GM19193 (cell line): ENCODE measurements around the gene CCDC167.

Source experiments
- POLR2A ChIP-seq: IDR thresholded peaks from 4 replicates; pipeline ENCODE4 v1.6.1; 2011; ENCODE audit not compliant: insufficient read depth, insufficient read length; ENCODE audit errors: extremely low read depth

Gene CCDC167

DNA sequence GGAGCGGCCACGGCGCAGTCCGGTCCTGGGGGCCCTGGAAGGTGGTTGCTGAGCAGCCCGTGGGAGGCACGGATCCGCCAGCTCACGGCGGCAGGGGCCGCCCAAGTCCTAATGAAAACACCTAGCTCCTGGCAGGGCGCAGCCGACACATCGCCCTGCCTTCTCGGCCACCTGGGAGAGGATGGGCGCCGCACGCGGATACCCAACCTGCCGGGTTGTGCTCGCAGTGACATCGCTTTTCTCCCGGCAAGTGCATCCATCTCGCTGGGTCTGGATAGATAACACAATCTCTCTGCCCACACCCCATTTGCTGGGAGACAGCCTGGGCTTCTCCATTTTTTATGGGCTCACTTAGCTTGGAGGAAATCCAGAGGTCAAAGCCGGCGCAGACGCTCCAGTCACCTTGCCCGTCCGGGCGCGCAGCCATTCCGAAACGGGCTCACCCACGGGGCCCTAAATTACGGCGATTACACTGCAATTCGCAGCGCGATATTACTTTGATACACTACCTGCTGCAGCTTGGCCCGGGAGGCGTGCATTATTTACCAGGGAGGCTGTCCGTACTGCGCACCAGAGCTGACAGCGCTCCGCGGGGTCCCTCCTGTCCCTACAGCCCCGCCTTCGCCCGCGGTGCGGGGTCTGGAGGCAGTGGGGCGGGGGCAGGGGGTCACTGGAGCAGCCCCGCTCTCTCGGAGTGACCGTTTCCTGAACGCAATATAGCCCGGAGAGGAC is 36.2 kb upstream of the CCDC167 start:
- TF ChIP-seq POLR2A, result no peak

DNA sequence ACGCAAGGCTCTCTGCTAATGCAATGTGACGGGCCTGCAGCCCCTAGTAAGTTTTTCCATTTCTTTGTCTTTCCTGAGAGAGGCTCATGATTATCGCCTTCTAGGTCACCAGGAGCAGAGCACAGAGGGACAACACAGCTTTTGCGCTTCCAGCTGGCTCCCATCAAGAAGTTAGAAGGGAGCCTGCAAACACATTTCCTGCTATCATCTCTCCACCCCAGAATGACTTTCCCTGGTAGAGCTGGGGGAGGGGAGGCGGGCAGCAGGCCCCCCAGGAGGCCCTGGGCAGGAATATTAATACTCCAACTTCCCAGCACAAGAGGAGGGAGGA is 35.7 kb upstream of the CCDC167 start:
- no peak for TF ChIP-seq POLR2A

DNA sequence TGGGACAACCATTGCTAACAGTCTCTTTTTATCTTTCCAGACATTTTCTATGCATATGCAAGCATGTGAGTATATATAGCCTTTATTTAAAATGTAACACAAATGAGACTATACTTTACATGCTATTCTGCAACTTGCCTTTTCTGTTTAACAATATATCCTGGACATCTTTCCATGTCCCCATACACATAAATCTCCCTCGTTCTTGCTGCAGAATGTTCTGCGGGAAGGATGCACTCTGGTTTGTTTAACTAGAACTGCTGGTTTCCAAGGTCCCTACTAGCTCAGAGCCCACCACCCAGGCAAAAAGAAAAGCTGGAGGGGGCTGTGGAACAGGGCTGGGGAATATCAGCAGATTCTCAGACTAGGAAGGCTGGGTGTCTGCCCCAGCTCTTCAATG is 35.2 kb upstream of the CCDC167 start:
- TF ChIP-seq POLR2A, result no peak

DNA sequence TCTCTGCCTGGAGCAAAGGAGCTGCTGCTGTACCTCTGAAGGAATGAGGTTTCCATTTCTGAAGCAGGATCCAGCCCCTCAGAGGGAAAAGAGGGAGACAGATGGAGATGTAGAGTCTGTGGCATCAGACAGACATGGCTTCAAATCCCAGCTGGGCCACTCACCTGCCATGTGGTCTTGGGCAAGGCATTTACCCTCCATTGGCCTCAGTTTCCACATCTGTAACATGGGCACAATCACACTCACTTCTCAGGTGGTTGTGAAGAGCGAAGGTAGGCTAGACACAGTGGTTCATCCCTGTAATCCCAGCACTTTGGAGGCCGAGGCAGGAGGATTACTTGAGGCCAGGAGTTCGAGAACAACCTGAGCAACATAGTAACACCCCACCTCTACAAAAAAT is 32.4 kb upstream of the CCDC167 start:
- TF ChIP-seq POLR2A, result no peak

DNA sequence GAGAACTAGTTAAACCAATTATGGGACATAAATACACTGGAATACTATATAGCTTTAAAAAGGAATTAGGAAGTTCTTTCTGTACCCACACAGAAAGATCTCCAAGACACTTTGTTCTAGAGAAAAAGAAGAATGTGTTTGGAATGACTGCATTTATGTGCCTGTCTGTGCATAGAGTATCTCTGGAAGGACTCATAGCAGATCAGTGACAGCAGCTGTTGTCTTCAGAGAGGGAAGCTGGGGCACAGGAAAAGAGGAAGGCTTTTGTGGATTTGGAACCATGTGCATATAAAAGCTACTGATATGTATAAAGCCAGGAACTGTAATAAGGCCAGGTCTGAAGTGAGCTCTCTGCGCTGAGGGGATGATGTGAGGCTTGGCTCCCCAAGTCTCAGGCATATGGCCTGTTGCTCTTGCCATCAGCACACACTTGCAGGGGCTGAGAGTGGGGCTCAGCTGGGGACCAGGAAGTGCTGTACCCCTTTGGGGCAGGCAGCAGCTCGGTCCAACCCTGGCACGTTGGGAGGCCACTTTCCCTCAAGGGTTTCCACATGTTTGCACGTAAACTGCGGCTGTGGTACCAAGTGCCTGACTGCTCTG is 31.8 kb upstream of the CCDC167 start:
- no peak for TF ChIP-seq POLR2A

DNA sequence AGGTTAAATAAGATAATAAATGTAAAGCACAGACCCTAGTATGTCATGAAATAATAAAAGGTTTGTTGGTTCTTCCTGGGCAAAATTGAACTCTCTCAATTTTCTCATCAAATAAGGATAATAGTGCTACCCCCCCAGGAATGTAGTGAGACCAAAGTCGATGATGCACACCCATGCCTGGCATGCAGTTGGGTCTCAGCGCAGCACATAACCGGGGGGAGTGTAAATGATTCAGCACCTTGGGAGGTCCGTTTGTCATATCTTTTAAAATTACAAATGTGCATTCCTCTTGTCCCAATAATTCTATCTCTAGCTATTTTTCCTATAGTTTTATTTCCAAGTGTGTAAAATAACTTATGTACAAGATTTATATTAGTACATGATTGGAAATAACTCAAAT is 31.3 kb upstream of the CCDC167 start:
- TF ChIP-seq POLR2A, result no peak

DNA sequence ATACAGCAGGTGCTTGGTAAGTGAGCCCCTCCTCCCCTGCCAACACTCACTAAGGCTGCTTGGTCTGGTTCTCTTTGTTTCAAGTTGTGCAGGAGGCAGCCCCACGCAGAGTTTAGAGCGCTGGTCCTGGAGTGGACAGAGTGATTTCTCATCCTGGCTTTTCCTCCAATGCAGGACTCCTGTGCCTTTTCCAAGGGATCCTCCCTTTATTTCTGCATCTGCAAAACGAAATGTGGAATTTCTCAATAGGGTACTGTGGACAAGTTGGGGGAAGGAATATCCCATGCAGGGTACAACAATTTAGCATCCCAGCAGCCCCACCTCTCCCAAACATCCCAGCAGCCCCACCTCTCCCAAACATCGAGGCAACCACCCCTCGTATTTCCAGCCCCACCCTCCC is 30.6 kb upstream of the CCDC167 start:
- TF ChIP-seq POLR2A, result no peak

DNA sequence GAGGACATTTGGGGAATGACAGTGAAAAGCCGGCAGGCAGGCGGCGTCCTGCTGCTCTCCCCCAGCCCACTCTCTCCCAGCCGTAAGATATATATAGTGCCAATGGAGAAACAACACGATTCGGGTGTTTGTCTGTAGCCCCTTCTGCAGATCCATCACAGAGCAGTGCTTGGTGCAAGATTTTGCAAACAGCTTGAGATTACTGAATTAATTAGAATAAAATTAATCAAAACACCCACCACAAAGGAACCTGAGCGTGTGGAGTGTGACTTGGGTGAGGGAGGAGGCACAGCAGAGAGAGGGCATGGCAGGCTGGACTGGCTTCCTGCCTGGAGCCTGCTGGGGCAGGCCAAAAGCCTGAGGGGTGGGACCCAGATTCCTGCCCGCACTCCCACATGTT is 28.8 kb upstream of the CCDC167 start:
- TF ChIP-seq POLR2A, result no peak

DNA sequence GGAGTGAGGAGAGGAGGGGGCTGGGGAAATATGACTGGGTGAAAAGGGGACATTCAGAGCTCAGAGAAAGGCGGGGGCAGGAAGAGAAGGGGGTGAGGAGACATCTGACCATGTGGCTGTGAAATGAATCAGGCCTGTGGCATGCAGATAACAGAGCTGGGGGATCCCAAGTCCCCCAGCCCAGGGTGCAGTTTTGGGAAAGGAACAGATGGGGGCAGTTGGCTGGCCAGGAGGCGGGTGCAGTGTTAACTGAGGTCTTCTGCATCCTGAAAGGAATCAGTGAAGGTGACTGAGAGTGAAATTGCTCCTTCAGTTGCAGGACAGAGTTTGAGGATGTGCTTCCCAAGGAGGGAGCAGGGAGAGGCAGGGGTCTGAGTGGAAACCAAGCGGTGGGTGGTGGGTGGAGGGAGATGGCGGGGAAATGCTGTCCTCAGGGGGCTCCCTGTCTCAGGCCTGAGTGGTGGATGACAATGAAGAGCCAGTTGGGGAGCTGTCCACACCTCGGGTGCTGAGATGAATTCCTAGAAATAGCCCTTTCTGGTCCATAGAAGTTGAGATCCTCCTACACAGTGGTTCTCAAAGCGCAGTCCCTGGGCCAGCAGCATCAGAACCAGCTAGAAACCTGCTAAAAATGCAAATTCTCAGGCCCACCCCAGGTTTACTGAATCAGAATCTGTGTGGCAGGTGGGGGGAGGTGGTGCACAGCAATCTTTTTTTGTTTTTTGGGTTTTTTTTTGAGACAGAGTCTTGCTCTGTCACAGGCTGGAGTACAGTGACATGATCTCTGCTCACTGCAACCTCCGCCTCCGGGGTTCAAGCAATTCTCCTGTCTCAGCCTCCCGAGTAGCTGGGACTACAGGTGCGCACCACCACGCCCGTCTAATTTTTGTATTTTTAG is 26.0 kb upstream of the CCDC167 start:
- TF ChIP-seq POLR2A, result no peak

DNA sequence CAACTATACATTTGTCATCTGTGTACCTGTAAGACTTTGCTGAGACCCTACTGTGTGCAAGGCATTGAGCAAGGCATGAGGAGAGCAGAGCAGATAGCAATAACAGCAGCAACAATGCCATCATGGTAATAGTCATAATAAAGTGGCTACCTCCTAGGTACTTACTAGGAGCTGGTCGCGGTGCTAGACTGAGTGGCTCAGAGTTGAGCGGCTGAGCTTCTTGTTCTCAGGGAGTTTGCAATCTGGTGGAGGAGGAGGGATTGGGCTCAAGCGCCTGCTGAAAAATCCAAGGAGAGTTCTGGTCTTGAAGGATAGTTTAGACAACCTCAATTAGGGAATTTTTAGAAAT is 25.3 kb upstream of the CCDC167 start:
- no peak for TF ChIP-seq POLR2A

DNA sequence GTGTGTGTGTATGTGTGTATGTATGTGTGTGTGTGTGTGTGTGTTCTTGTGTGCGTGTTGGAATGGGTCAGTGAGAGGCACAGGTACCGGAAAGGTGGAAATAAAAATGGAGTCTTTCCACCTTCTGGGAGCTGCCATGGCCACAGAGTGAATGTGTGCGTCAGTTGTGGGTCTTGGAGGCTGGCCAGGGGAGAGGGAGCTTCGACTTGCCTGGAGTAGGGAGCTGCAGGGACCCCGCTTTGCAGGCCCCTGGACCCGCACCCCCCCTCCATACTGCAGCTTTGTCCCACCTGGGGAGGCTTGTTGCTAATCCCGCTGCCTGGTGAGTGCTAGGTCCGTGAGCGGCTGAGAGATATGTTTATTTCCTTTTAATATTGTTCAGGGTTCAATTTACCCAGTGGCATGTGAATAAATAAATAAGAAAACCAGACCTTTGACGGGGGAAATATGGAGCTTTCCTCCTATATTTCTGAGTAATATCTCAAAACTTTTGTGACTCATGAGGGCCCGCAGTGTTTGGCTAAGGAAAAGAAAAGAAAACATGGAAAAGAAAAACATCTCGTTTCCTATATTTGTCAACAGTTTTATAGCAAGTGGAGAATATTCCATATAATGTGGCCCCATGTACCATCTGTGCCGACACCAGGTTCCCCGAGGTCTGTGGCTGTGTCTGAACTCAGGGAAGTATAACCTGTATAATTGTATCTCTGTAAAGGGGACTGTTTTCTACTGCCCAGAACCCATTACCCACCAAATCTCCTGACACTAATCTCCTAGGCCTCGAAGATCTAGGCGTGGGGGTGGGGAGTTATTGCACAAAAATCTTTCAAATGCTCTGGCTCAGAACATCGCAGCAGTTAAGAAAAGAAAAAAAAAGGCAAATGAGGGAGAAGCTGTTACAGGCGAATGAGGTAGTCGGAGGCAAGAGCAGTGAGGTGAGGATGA is 24.6 kb upstream of the CCDC167 start:
- TF ChIP-seq POLR2A, result no peak

DNA sequence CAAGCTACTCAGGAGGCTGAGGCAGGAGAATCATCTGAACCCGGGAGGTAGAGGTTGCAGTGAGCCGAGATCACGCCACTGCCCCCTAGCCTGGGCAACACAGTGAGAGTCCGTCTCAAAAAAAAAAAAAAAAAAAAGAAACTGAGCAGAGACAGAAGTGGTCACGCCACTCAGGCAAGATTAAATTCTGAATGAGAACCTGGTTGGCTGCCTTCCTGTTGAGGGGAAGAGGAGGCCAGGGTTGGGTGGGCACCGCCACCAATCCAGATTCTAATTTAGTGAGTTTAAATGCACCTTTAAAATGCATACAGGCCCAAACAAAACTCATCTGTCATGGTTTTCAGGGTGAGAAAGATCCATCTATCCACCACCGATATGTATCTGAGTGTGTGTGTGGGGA is 23.7 kb upstream of the CCDC167 start:
- TF ChIP-seq POLR2A, result no peak

DNA sequence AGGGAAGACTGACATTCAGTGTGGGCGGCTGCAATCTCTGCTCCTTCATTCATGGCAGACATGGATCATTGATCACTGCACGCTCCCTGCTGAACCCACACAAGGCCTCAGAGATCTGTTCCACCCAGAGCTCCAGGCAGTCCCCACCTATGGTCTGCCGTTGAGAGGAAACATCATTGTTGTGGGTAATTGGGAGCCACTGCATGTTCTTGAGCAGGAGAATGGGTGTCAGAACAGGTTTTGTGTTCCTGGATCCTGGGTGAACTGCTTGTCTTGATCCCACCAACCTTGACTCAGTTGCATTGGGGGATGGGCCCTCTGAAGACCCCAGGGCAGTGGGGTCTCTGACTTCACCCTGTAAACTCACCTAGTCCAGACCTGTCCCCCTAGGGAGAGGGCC is 23.1 kb upstream of the CCDC167 start:
- no peak for TF ChIP-seq POLR2A

DNA sequence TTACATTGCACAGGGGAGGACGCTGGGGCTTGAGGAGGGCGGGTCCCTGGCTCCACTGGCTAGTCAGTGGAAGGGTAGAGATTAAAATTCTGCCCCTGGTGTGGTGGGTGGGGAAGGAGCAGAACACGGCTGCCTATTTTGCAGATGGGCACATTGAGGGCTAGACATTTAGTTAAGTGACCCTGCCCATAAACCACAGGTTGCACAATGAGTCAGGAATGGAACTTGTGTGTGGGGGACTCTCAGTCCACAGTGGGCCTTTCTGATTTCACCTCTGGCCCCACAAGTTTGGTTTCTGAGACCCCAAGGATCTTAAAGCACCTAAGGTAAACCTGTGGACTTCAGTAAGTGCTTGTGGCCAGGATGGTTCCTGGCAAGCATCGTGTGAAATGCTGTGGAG is 22.0 kb upstream of the CCDC167 start:
- no peak for TF ChIP-seq POLR2A

DNA sequence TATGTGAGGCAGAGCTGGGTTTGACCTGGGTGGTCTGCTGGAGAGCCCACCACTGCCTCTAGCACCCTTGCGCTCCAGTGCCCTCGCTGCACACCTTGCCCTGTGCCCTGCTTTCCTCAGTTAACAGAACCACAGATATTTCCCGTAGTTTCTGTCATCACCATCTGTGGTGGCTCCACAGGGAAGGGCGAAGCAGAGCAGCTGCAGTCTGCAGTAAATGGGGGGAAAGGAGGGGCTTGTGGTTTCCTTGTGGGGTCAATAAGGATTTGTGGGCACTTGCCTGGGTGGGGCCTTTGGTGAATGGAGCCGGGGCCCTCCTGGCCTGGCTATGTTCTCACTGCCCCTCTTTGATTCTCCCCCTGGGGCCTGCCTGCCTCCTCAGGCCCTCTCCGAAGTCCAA is 21.2 kb upstream of the CCDC167 start:
- no peak for TF ChIP-seq POLR2A
